Esophagus (tissue), 2 donors: ENCODE data around the gene DSTN. TPM values are rescaled to one million over a fixed set of nuclear protein-coding genes. Genes with fewer than 3 reads are reported as not detected.
A peak's percentile ranks its signal among the peaks of the same experiment; 100 is the strongest.

Experiments used
- H3K27ac ChIP-seq, 2 donors: one replicate each; pipeline ENCODE4 v1.5.1; 2013; ENCODE audit warnings: low read depth in 2 of 2, mild to moderate bottlenecking in 2 of 2, inconsistent platforms in 1 of 2, low read length in 1 of 2, moderate library complexity in 1 of 2
- H3K27me3 ChIP-seq, 2 donors: one replicate each; pipeline ENCODE4 v1.6.1; 2013; ENCODE audit warnings: low read length in 2 of 2, control low read depth in 1 of 2, mild to moderate bottlenecking in 1 of 2; ENCODE audit not compliant: insufficient read depth in 2 of 2, control insufficient read depth in 1 of 2
- H3K36me3 ChIP-seq, 2 donors: one replicate each; pipeline ENCODE4 v1.6.1; 2013; ENCODE audit warnings: low read length in 1 of 2; ENCODE audit not compliant: control insufficient read depth in 2 of 2, insufficient read depth in 2 of 2
- H3K4me1 ChIP-seq, 2 donors: one replicate each; pipeline ENCODE4 v1.6.1; 2013; ENCODE audit warnings: low read length in 1 of 2; ENCODE audit not compliant: control insufficient read depth in 2 of 2, insufficient read depth in 2 of 2
- H3K4me3 ChIP-seq, 2 donors: one replicate each; pipeline ENCODE4 v1.5.1; 2013; ENCODE audit warnings: low read length in 2 of 2, mild to moderate bottlenecking in 2 of 2, low read depth in 1 of 2, moderate library complexity in 1 of 2
- H3K9me3 ChIP-seq, 2 donors: one replicate each; pipeline ENCODE4 v1.6.1; 2013; ENCODE audit warnings: mild to moderate bottlenecking in 2 of 2, low read depth in 1 of 2, low read length in 1 of 2, moderate library complexity in 1 of 2; ENCODE audit not compliant: control insufficient read depth in 2 of 2, insufficient read depth in 1 of 2
- WGBS, 2 donors: extraction: QIAGEN DNeasy Blood & Tissue Kit; methylation state at CpG; one replicate each; pipeline ENCODE4 v1.1.7; 2013; 5-methylcytosine and 5-hydroxymethylcytosine counted together
- polyA plus RNA-seq, 2 donors: library from polyadenylated mRNA; stranded (reverse); fragments of 200-250 nt; gene quantifications; one replicate each; pipeline ENCODE4 v1.2.3, GENCODE V29; 2013
- donor health status: healthy with polysubstance abuse.
- donor health status: Bipolar disorder and iron deficiency.

Gene DSTN
- polyA plus RNA-seq, 2 donors: 301 to 455 TPM

GRCh38 chr20:17586250-17586649 is 16.4 kb downstream of the DSTN start:
- WGBS, 2 donors: 75 to 79% methylated on average over 2 of the region's 2 CpGs
- H3K36me3 ChIP-seq: no peaks in the 10 kb centered on the region
- H3K9me3 ChIP-seq: no peaks in the 10 kb centered on the region
- H3K4me3 ChIP-seq: no peak overlapping the region
- H3K27me3 ChIP-seq: no peaks in the 10 kb centered on the region
- H3K4me1 ChIP-seq: no peaks in the 10 kb centered on the region
- H3K27ac ChIP-seq: no peak overlapping the region

- Histone ChIP-seq H3K27ac (no peak overlapping the region), H3K4me3 (no peak overlapping the region), H3K36me3 (no peaks in the 10 kb centered on the region), H3K4me1 (no peaks in the 10 kb centered on the region), H3K27me3 (no peaks in the 10 kb centered on the region), H3K9me3 (no peaks in the 10 kb centered on the region)
- WGBS, 2 donors: 81 to 87% methylated on average over 1 of the region's 1 CpG
Measured at GRCh38 chr20:17587148-17587547, 17.3 kb downstream of the DSTN start.

GRCh38 chr20:17587824-17588223 is 17.9 kb downstream of the DSTN start:
- H3K36me3 ChIP-seq: no peaks in the 10 kb centered on the region
- 54 to 73% methylated on average over 3 of the region's 3 CpGs for WGBS, 2 donors
- H3K4me1 ChIP-seq: no peaks in the 10 kb centered on the region
- H3K9me3 ChIP-seq: no peaks in the 10 kb centered on the region
- no peaks in the 10 kb centered on the region for H3K27me3 ChIP-seq
- H3K4me3 ChIP-seq: no peak overlapping the region
- H3K27ac ChIP-seq: no peak overlapping the region

GRCh38 chr20:17589161-17589834 is 19.4 kb downstream of the DSTN start:
- 62 to 67% methylated on average over 8 of the region's 8 CpGs for WGBS, 2 donors
- Histone ChIP-seq H3K27me3 (no peaks in the 10 kb centered on the region), H3K4me1 (peaks cover 0 to 5% of the 10 kb centered on the region in 2 donors), H3K9me3 (no peaks in the 10 kb centered on the region), H3K27ac (peak overlapping the region in 1 of 2 donors; percentile 67), H3K4me3 (no peak overlapping the region), H3K36me3 (no peaks in the 10 kb centered on the region)

GRCh38 chr20:17590245-17590644 is 20.4 kb downstream of the DSTN start:
- Histone ChIP-seq H3K9me3 (no peaks in the 10 kb centered on the region), H3K4me3 (no peak overlapping the region), H3K36me3 (no peaks in the 10 kb centered on the region), H3K4me1 (peaks cover 2 to 7% of the 10 kb centered on the region in 2 donors), H3K27ac (no peak overlapping the region), H3K27me3 (no peaks in the 10 kb centered on the region)
- 29 to 32% methylated on average over 1 of the region's 1 CpG for WGBS, 2 donors

GRCh38 chr20:17593902-17594301 is 24.0 kb downstream of the DSTN start:
- H3K27me3 ChIP-seq: no peaks in the 10 kb centered on the region
- H3K4me3 ChIP-seq: no peak overlapping the region
- no peaks in the 10 kb centered on the region for H3K9me3 ChIP-seq
- WGBS, 2 donors: 69 to 83% methylated on average over 4 of the region's 4 CpGs
- H3K27ac ChIP-seq: peak overlapping the region; percentile 57 to 79
- peaks cover 2 to 7% of the 10 kb centered on the region in 2 donors for H3K4me1 ChIP-seq
- no peaks in the 10 kb centered on the region for H3K36me3 ChIP-seq

- Histone ChIP-seq H3K27me3 (no peaks in the 10 kb centered on the region), H3K27ac (peak overlapping the region; percentile 46 to 50), H3K9me3 (no peaks in the 10 kb centered on the region), H3K4me1 (peaks cover 2 to 11% of the 10 kb centered on the region in 2 donors), H3K4me3 (no peak overlapping the region), H3K36me3 (no peaks in the 10 kb centered on the region)
Measured at GRCh38 chr20:17594443-17594842, 24.6 kb downstream of the DSTN start.

- H3K27ac ChIP-seq: no peak overlapping the region
- 80 to 87% methylated on average over 2 of the region's 2 CpGs for WGBS, 2 donors
Measured at GRCh38 chr20:17595856-17596255, 26.0 kb downstream of the DSTN start.

GRCh38 chr20:17598013-17598550 is 28.2 kb downstream of the DSTN start:
- Histone ChIP-seq H3K36me3 (peaks cover 0 to 4% of the 10 kb centered on the region in 2 donors), H3K9me3 (no peaks in the 10 kb centered on the region), H3K4me3 (no peak overlapping the region), H3K27me3 (no peaks in the 10 kb centered on the region), H3K27ac (no peak overlapping the region), H3K4me1 (peaks cover 2 to 11% of the 10 kb centered on the region in 2 donors)
- 71 to 83% methylated on average over 1 of the region's 1 CpG for WGBS, 2 donors

More at GRCh38 chr20:17595856-17596255, 26.0 kb downstream of the DSTN start:
- H3K9me3 ChIP-seq: no peaks in the 10 kb centered on the region
- H3K4me3 ChIP-seq: no peak overlapping the region
- no peaks in the 10 kb centered on the region for H3K36me3 ChIP-seq
- no peaks in the 10 kb centered on the region for H3K27me3 ChIP-seq
- H3K4me1 ChIP-seq: peaks cover 2 to 11% of the 10 kb centered on the region in 2 donors

- H3K4me3 ChIP-seq: no peak overlapping the region
- peaks cover 2 to 4% of the 10 kb centered on the region in 2 donors for H3K4me1 ChIP-seq
Measured at GRCh38 chr20:17601957-17602356, 32.1 kb downstream of the DSTN start.

More at GRCh38 chr20:17601957-17602356, 32.1 kb downstream of the DSTN start:
- Histone ChIP-seq H3K27me3 (no peaks in the 10 kb centered on the region), H3K36me3 (peaks cover 2 to 9% of the 10 kb centered on the region in 2 donors), H3K27ac (no peak overlapping the region), H3K9me3 (no peaks in the 10 kb centered on the region)
- WGBS, 2 donors: 55 to 74% methylated on average over 4 of the region's 4 CpGs
